OCI-LY3 (cell line): ENCODE data around the gene PTPRA.

Source experiments
- EZH2phosphoT487 ChIP-seq: fragments of 200-600 bp; shearing (Covaris generic); IDR thresholded peaks from 2 replicates; pipeline ENCODE4 v1.6.1; 2018; ENCODE audit warnings: antibody characterized with exemption, mixed run types, low read depth
- TF ChIP-seq, protein P1 (sequence below): fragments of 200-600, 300-600 bp; sonication (generic); IDR thresholded peaks from 2 replicates; pipeline ENCODE4 v1.5.1; 2014; ENCODE audit warnings: antibody characterized with exemption, low read length, low read depth

DNA sequence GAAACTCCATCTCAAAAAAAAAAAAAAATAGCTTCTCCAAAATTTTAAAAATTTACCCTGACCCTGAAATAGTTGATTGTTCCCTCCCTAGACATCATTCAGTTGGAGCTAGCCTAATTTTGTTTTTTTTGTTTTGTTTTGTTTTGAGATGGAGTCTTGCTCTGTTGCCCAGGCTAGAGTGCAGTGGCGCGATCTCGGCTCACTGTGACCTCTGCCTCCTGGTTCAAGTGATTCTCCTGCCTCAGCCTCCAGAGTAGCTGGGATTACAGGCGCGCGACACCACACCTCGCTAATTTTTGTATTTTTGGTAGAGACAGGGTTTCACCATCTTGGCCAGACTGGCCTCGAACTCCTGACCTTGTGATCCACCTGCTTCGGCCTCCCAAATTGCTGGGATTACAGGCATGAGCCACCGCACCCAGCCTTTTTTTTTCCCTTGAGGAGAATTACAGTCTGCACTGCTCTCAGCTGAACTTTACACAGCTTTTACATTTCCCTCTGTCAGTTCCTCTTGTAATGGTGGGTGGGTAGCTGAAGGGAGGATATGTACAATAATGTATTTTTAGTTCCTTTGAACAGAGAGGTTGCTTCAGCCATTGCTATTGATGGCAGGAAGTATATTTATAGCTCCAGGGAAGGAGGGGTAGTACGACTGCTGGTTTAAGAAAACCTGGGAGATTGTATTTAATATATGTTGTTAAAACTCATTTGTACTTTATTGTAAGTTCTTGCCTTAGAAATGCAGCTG is 27.7 kb downstream of the PTPRA start:
- TF ChIP-seq, protein P1, sequence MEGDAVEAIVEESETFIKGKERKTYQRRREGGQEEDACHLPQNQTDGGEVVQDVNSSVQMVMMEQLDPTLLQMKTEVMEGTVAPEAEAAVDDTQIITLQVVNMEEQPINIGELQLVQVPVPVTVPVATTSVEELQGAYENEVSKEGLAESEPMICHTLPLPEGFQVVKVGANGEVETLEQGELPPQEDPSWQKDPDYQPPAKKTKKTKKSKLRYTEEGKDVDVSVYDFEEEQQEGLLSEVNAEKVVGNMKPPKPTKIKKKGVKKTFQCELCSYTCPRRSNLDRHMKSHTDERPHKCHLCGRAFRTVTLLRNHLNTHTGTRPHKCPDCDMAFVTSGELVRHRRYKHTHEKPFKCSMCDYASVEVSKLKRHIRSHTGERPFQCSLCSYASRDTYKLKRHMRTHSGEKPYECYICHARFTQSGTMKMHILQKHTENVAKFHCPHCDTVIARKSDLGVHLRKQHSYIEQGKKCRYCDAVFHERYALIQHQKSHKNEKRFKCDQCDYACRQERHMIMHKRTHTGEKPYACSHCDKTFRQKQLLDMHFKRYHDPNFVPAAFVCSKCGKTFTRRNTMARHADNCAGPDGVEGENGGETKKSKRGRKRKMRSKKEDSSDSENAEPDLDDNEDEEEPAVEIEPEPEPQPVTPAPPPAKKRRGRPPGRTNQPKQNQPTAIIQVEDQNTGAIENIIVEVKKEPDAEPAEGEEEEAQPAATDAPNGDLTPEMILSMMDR = no peak
- no peak for TF ChIP-seq EZH2phosphoT487
